GM21529 (cell line): ENCODE results near the gene GP1BB.

Source experiments
- ATAC-seq: cut with Tn5 transposase; IDR thresholded peaks from one replicate; pipeline ENCODE4 v1.9.1; 2021; ENCODE audit not compliant: unreplicated experiment

The GP1BB gene

GRCh38 chr22:19739911-19740449 is 16.6 kb downstream of the GP1BB start:
- no peak for ATAC-seq

DNA sequence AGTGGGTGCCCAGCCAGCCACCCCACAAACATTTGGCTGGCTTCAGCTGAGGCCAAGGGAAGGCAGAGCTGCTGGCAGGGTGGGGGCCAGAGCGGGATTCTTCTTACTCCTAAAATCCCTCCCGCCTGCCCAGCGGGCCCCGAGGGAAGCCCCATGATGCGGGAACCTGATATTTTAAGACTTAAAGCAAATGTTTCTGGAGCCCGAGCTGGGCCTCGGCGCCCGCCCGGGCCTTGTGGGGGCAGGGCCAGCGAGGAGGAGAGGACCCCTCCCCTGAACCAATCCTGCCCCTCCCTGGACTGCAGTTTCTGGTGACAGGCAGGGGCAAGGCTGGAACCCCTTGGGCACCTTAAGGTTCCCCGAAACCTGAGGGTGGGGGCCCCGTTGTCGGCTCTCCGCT is 17.2 kb downstream of the GP1BB start:
- no peak for ATAC-seq

DNA sequence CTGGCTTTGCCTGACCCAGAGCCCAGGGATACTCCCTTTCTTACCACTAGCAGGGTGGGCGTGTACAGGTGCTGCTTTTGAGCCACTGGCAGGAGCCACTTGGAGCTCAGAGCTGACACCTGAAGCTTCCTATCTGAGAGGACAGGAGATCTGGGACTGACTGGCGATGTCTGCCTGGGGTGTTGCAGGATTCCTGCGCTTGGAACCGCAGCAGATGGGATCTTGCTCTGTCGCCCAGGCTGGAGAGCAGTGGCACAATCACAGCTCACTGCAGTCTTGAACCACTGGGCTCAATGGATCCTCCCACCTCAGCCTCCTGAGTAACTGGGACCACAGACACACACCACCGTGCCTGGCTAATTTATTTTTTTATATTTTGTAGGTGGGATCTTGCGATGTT is 17.7 kb downstream of the GP1BB start:
- ATAC-seq, result no peak

DNA sequence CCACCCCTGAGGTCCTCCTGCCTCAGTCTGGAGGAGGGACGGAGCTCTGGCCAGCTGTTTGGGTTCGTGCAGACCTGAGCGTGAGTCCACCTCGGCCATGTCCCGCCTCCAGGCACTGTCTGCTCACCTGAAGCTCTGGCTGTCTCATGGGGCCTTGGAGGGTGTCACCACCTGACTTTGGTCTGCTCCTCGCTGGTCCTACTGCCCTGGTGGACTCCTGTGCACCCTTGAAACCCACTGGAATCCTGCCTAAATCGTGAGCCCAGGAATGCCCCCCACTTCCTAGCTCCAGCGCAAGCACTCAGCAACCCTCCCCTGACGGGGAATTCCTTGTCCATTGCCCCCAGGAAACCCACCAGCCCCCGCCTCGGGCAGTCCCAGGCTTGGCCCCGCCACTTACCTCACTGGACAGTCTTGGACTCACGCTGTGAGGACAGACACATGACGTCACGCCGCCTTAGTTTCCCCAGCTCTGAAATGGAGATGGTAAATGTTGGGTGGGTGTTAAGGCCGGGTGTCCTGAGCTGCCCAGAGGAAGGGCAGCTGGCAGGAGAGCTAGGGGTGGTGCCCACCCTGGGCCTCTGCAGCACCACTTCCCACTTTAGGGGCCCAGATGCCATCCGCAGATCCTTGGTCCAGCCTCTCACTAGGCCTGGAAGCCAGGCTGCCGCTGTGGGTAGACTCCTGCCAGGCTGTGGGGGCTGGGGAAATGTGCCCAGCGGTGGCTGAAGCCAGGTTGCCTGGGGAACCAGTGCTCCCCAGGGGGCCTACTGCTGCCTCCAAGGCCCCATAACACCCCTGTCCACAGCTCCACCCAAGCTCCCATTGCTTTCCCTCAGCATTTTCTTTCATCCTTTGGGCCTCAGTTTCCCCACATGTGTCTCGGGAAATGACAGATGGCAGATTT is 19.1 kb downstream of the GP1BB start:
- no peak for ATAC-seq

- no peak for ATAC-seq
Measured at GRCh38 chr22:19743081-19743480, 19.7 kb downstream of the GP1BB start.

GRCh38 chr22:19743651-19744050 is 20.3 kb downstream of the GP1BB start:
- no peak for ATAC-seq

DNA sequence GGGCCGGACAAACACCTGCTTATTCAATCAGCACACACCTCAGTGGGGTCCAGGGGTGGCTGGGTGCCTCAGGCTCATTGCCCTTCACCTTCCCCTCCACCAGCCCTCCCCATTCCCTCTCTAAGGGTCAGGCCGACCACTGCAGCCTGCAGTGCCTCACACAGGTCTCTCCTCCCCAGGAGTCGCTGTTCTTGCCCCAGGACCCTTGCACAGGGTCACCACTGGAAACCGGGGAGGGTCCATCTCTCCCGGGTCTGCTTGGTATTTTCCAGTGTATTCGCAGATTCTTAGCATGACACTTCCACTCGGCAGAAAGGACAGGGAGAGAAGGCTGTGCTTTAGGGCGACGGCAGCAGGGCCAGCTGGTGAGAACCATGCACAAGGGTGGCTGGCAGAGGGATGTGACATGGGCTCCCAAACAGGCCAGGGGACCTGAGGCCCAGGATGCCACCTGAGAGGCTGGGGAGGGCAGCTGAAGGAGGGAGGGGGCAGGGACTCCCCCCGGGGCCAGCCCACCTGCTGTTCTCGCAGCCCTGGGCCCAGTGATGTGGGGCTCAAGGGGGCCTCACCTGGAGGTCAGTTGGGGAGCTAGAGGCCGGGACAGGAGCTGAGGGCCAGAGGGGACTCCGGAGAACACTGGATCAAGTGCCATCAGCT is 21.1 kb downstream of the GP1BB start:
- ATAC-seq, result no peak

DNA sequence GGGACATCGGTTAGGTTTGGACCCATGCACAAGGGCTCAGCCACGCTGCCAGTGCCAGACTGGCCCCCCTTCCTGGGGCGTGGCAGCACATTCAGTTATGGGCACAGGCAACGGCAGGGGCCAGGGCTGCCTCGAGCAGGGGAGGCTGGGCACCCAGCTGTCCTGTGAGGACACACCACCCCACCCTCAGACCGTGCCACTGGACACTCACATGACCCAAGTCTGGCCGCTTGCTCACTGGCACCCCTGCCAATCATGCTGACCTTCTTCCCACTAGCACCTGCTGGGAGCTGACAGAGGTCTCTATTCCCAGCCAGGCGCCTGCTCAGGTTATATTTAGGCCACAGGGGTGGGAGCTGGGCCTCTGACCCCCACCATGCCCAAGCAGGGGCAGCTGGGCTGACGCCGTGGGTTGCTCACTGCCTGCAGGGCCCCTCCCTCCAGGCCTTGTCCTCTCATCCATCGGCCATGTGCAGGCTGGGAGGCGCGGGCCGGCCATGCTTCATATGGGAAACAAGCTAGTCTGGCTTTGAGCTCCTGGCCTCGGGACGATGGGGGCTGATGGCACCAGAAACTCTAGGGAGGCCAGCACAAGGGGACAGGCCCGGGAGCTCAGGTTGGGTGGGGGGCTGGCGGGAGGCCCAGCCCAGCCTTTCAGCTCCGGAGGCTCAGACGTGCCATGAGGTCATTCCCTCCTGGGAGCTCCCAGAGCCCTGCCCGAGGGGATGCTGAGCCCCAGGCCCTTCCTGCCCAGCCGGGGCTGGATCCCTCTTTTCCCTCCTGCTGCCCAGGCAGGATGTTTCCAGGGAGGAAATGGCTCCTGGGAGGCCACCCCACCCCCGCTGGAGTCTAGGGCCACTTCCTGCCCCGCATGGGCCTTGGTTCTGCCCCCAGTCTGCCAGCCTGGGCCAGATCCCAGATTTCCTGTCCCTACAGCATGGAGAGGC is 22.1 kb downstream of the GP1BB start:
- no peak for ATAC-seq

- ATAC-seq, result no peak
Measured at GRCh38 chr22:19746726-19747125, 23.4 kb downstream of the GP1BB start.

GRCh38 chr22:19747551-19747950 is 24.2 kb downstream of the GP1BB start:
- ATAC-seq, result no peak

- ATAC-seq, result no peak
Measured at GRCh38 chr22:19748139-19748538, 24.8 kb downstream of the GP1BB start.

DNA sequence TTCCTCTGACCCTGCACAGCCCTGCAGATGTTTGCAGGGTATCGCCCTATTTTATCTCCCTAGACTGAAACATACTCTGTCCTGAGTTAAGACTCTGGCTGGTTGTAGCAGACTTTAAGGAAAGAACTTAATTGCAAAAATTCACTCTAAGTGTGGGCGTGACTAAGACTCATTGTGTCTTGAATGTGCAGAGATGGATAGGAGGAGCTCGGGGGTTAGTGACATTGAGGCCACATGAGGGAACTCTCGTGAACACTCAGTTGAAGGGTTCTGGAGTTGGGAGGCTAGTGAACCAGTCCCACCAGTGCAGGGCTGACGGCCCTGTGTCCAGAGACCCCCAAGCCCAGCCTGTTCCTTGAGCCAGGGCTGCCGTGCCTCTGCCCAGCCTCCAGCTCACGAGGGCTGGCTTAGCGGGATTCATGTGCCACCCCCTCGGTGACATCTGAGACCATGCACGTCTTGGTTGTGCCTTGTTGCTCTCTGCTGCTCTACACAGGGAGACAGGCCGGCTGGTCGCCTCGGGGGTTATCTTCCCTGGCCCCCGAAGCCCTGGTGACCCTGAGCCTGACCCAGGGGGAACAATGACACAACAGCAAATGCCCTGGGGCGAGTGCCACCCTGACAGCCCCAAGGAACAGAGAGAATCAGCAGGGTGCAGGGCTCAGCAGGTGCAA is 25.8 kb downstream of the GP1BB start:
- ATAC-seq, result no peak

DNA sequence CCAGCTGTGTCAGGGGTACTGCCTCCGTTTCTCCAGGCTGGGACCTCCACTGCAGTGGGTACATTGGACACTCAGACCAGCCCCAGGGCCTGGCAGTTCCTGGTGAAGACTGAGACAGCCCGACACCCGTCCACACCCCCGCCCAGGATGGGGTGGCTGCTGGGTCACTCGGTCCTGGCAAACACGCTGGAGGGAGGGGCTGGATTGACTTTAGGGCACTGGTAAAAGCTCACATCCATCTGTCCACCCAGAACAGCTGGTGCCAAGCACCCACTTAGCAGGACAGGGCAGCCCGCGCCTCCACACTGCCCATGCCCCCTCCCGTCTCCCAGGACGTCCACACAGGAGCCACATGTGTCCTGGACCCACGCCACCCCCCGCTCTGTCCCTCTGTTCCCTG is 26.5 kb downstream of the GP1BB start:
- ATAC-seq, result no peak

- ATAC-seq, result no peak
Measured at GRCh38 chr22:19750507-19751490, 27.5 kb downstream of the GP1BB start.

GRCh38 chr22:19751497-19752245 is 28.3 kb downstream of the GP1BB start:
- ATAC-seq, result no peak

DNA sequence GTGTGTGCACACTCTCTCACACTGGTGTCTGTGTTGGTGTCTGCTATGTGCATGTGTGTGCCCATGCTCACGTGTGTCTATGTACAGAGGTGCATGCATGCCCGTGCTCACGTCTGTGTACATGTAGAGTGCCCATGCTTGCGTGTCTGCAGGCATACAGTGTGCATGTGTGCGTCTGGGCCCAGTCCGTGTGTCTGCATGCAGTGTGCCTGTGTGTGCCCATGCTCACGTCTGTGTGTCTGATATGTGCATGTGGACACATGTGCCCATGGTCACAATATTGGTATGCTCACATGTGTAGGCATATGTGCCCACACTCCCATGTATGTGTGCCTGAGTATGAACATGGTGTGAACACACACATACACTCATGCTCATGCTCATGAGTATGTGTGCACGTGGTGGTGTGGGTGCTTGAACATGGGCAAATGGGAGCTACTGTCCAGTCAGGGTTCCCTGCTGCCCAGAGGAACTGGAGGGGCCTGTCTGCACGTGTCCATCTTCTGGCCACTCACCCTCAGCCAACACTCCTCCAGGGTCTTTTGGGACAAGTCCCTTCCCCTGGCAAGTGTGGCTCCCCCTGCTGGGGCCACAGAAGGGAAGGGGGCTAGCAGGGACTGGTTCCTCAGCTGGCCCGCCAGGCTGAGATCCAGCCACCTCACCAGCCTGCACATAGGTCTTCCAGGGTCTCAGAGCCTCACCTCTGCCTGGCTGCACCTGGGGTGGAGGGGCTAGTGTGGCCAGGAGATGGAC is 29.9 kb downstream of the GP1BB start:
- ATAC-seq, result no peak

DNA sequence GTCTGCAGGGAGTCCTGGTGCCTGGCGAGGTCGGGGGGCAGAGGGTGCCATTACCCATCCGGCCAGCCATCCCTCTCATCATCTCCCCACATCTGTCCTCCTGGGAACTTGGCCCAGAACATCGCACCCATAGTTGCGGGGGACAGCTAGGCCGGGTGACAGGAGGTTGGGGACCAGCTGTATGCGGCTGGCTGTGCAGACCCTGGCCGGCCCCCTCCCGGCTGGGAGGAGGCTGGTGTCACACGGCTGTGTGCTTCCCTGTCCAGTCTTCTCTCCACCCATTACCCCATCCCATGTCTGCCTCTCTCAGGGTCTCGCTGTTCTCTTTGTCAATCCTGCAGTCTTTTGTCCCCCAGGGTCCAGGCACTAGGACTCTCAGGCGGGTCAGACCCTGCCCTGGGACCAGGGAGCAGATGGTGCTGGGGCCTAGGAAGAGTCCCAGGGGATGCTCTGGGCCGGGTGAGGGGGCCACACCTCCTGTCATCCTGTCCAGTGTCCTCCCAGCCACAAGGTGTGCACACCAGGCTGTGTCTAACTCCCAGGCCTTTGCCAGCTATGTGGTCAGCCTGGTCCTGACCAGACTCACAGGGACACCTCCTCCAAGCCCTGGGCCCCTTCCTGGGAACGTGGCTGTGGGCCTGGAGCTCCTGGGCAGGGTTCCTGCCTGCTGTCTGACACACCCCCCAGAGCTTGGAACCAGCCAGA is 30.8 kb downstream of the GP1BB start:
- ATAC-seq, result no peak
